Lower leg skin (tissue), 3 donors: ENCODE data around the gene RIPPLY2.

Source experiments
- CTCF ChIP-seq, 3 donors: fragments of 450-650 bp; IDR thresholded peaks; one replicate each; pipeline ENCODE4 v1.5.1; 2016; ENCODE audit warnings: antibody characterized with exemption in 3 of 3, mild to moderate bottlenecking in 3 of 3, moderate library complexity in 2 of 3
- POLR2A ChIP-seq, 2 donors: fragments of 450-650 bp; IDR thresholded peaks; one replicate each; pipeline ENCODE4 v1.6.1; 2016 to 2017; ENCODE audit warnings: antibody characterized with exemption in 2 of 2, mild to moderate bottlenecking in 1 of 2, moderate library complexity in 1 of 2

GRCh38 chr6:83901624-83902023 is 48.5 kb downstream of the RIPPLY2 start:
- TF ChIP-seq CTCF (IDR thresholded peaks at IDR 0.05), result no peak
- TF ChIP-seq POLR2A (IDR thresholded peaks at IDR 0.05), result no peak
